ENCODE data around the gene SERGEF.

- no peak for TF ChIP-seq ZNF274 (IDR thresholded peaks at IDR 0.05; ENCODE audit: low read depth, low read length)
- no peak for TF ChIP-seq SUZ12 (IDR thresholded peaks at IDR 0.05; ENCODE audit: extremely low read depth, insufficient read depth, insufficient read length)
Observed at GRCh38 chr11:17906436-17906835, 106.4 kb downstream of the SERGEF start.

All from NT2/D1 (cell line).